CD4-positive, alpha-beta T cell treated with Interleukin-4 for 4 hours (primary cell): ENCODE measurements around the gene ADSS1.

Experiments
- DNase-seq: peaks from one replicate; pipeline ENCODE4 v3.0.0-alpha.2; 2020

The ADSS1 gene

GRCh38 chr14:104700225-104700651, 23.8 kb upstream of the ADSS1 start:
- no peak for DNase-seq

GRCh38 chr14:104700747-104701217, 23.2 kb upstream of the ADSS1 start:
- no peak for DNase-seq

- no peak for DNase-seq
Observed at GRCh38 chr14:104701383-104702076, 22.5 kb upstream of the ADSS1 start.

GRCh38 chr14:104702106-104702505, 21.9 kb upstream of the ADSS1 start:
- no peak for DNase-seq

- DNase-seq: no peak
Observed at GRCh38 chr14:104702673-104703072, 21.4 kb upstream of the ADSS1 start.

GRCh38 chr14:104703269-104703668, 20.8 kb upstream of the ADSS1 start:
- no peak for DNase-seq

- no peak for DNase-seq
Observed at GRCh38 chr14:104704252-104704651, 19.8 kb upstream of the ADSS1 start.

- DNase-seq: no peak
Observed at GRCh38 chr14:104705340-104706047, 18.5 kb upstream of the ADSS1 start.

GRCh38 chr14:104706733-104707607, 17.1 kb upstream of the ADSS1 start:
- no peak for DNase-seq

GRCh38 chr14:104707608-104708595, 16.1 kb upstream of the ADSS1 start:
- no peak for DNase-seq

- peak; percentile 60 for DNase-seq
Observed at GRCh38 chr14:104708606-104709268, 15.3 kb upstream of the ADSS1 start.

GRCh38 chr14:104709387-104710039, 14.5 kb upstream of the ADSS1 start:
- no peak for DNase-seq

- DNase-seq: no peak
Observed at GRCh38 chr14:104710071-104710735, 13.8 kb upstream of the ADSS1 start.

- no peak for DNase-seq
Observed at GRCh38 chr14:104712881-104713734, 10.9 kb upstream of the ADSS1 start.

GRCh38 chr14:104714066-104714465, 10.0 kb upstream of the ADSS1 start:
- no peak for DNase-seq

GRCh38 chr14:104714681-104715080, 9.3 kb upstream of the ADSS1 start:
- no peak for DNase-seq

- DNase-seq: no peak
Observed at GRCh38 chr14:104715416-104715815, 8.6 kb upstream of the ADSS1 start.

- DNase-seq: no peak
Observed at GRCh38 chr14:104715871-104716270, 8.2 kb upstream of the ADSS1 start.

- DNase-seq: no peak
Observed at GRCh38 chr14:104717137-104717536, 6.9 kb upstream of the ADSS1 start.
